ENCODE measurements around the gene CFAP251. TPM values are rescaled to one million over a fixed set of nuclear protein-coding genes. Genes with fewer than 3 reads are reported as not detected.

The CFAP251 gene
- total and polyA plus RNA-seq, 12 donors = 0.52 to 4.6 (median 1.5) TPM

GRCh38 chr12:121969726-121970125 is 51.3 kb downstream of the CFAP251 start:
- TF ChIP-seq CTCF (IDR thresholded peaks at IDR 0.05) = no peak
- intact Hi-C loops (cut with DNase I) = loop anchor here in 2 of 10 donors (5.0 to 10.0 kb wide), 2 partner anchors 53 to 55 kb away; partner anchors contain the start of gene BCL7A (in 2 of the 2)
- H3K4me1 ChIP-seq = peaks cover 0 to 31% (median 16%) of the 10 kb centered on the region in 9 donors
- H3K4me3 ChIP-seq = no peak overlapping the region
- WGBS, 2 donors = 76 to 79% methylated on average over 4 of the region's 4 CpGs
- ATAC-seq (no peak), DNase-seq (no peak)
- peaks cover 0 to 7% (median 0%) of the 10 kb centered on the region in 9 donors for H3K36me3 ChIP-seq
- no peak overlapping the region for H3K27ac ChIP-seq
- H3K27me3 ChIP-seq = no peaks in the 10 kb centered on the region
- H3K9me3 ChIP-seq = peaks cover 0 to 12% (median 0%) of the 10 kb centered on the region in 11 donors

- peaks cover 0 to 7% (median 0%) of the 10 kb centered on the region in 9 donors for H3K36me3 ChIP-seq
- 63 to 65% methylated on average over 6 of the region's 6 CpGs for WGBS, 2 donors
- DNase-seq (peak; percentile 24 to 25), ATAC-seq (peak in 7 of 8 donors; percentile 54 to 73 (median 64))
- no peak for TF ChIP-seq CTCF (IDR thresholded peaks at IDR 0.05)
- peaks cover 0 to 34% (median 16%) of the 10 kb centered on the region in 9 donors for H3K4me1 ChIP-seq
- H3K4me3 ChIP-seq = no peak overlapping the region
- peak overlapping the region in 9 of 10 donors; percentile 2 to 77 (median 44) for H3K27ac ChIP-seq
- H3K27me3 ChIP-seq = no peaks in the 10 kb centered on the region
- intact Hi-C loops (cut with DNase I) = no loop called here
- H3K9me3 ChIP-seq = peaks cover 0 to 12% (median 0%) of the 10 kb centered on the region in 11 donors
These were observed 52.3 kb downstream of the CFAP251 start for GRCh38 chr12:121970581-121971300.

GRCh38 chr12:121974026-121974985 is 55.9 kb downstream of the CFAP251 start:
- Histone ChIP-seq H3K4me1 (peaks cover 0 to 28% (median 15%) of the 10 kb centered on the region in 9 donors), H3K27ac (peak overlapping the region in 1 of 10 donors; percentile 5), H3K27me3 (no peaks in the 10 kb centered on the region), H3K4me3 (no peak overlapping the region), H3K36me3 (no peaks in the 10 kb centered on the region), H3K9me3 (peaks cover 0 to 12% (median 0%) of the 10 kb centered on the region in 11 donors)
- no peak for DNase-seq
- ATAC-seq = peak in 3 of 8 donors; percentile 16 to 54 (median 30)
- TF ChIP-seq CTCF (IDR thresholded peaks at IDR 0.05) = no peak
- intact Hi-C loops (cut with DNase I) = no loop called here
- 71 to 74% methylated on average over 13 of the region's 13 CpGs for WGBS, 2 donors

- no peak for ATAC-seq
- WGBS, 2 donors = 86 to 91% methylated on average over 6 of the region's 6 CpGs
- no peak for TF ChIP-seq CTCF (IDR thresholded peaks at IDR 0.05)
- H3K27me3 ChIP-seq = no peaks in the 10 kb centered on the region
- peaks cover 0 to 12% (median 0%) of the 10 kb centered on the region in 11 donors for H3K9me3 ChIP-seq
- DNase-seq = no peak
- peaks cover 0 to 28% (median 15%) of the 10 kb centered on the region in 9 donors for H3K4me1 ChIP-seq
- no peaks in the 10 kb centered on the region for H3K36me3 ChIP-seq
- H3K4me3 ChIP-seq = no peak overlapping the region
- intact Hi-C loops (cut with DNase I) = no loop called here
- H3K27ac ChIP-seq = peak overlapping the region in 1 of 10 donors; percentile 5
These were observed 56.6 kb downstream of the CFAP251 start for GRCh38 chr12:121975021-121975420.

Data from heart right ventricle (tissue), 16 donors.